ENCODE data around the gene RDH13.

Gene RDH13

DNA sequence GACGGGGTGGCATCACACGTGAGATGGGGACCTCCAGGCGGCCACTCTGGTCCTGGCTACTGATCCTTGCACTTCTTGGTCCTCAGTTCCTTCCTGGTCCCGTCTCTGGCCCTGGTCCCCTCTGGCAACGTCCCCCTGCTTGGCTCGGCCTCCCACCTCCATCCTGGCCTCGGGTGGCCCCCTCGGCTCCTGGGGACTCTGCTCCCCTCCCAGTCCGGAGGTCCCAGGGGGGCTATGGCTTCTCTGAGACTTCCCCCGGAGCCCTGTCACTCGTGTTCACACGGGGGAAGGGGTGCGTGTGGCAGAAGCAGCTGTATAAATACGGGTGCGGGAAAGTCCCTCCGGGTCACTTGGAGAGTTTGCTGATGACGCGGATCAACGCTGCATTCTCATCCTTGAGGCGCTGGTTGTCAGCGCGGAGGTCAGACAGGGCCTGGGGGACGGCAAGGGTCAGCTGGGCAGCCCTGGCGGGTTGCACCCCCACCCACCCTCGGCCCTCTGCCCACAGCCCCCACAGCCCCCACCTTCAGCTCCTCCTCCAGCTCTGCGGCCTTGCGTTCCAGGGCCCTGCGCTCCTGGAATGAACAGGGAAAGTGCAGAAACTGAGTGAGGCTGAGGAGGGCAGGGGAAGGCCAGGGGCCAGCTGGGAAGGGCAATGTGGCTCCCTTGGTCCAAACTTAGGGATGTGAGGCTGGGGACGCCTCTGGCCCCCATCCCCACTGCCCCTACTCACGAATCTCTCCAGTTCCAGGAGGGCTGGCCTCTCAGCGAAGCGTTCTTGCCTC is 28.4 kb upstream of the RDH13 start:
- no peak for DNase-seq

DNA sequence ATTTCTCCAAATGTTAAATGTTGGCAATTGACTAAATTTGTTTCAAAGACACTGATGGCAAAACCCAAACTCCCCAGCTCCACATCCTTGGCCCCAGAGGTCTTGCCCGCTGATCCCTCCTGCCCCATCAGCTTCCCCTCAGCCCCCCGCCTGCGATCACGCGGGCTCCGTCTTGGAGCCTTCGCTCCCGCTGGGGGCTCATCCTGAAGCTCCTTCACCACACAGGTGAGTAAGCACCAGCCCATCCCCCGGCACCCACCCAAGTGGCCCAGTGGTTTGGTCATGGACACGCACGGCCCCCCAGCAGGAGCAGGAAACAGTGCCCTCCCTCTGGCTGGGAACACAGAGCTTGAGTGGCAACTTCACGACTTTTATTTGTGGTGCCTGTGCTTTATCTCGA is 27.6 kb upstream of the RDH13 start:
- DNase-seq = no peak

DNA sequence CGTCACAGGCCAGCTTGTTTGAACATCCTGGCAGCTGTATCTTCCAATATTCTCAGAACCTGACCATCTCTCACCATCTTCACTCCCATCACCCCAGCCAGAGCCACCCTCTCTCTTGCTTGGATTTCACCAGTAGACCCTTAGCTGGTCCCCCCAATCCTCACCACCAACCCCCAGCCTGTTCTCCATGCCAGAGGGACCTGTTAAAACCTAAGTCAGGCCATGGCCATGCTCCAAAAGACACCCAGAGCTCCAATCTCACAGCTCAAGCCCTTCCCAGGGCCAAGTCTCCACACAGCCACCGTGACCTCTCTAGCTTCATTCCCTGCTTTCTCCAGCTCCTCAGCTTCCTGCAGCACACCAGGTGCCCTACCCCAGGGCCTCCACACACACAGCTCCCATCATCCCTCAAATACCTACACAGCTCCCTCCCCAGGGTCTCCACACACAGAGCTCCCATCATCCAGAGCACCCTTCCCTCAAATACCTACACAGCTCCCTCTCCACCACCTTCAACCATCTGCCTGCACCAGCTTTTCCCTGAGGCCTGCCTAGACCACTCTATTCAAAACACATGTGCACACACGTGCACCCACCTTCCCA is 26.5 kb upstream of the RDH13 start:
- DNase-seq = no peak

DNA sequence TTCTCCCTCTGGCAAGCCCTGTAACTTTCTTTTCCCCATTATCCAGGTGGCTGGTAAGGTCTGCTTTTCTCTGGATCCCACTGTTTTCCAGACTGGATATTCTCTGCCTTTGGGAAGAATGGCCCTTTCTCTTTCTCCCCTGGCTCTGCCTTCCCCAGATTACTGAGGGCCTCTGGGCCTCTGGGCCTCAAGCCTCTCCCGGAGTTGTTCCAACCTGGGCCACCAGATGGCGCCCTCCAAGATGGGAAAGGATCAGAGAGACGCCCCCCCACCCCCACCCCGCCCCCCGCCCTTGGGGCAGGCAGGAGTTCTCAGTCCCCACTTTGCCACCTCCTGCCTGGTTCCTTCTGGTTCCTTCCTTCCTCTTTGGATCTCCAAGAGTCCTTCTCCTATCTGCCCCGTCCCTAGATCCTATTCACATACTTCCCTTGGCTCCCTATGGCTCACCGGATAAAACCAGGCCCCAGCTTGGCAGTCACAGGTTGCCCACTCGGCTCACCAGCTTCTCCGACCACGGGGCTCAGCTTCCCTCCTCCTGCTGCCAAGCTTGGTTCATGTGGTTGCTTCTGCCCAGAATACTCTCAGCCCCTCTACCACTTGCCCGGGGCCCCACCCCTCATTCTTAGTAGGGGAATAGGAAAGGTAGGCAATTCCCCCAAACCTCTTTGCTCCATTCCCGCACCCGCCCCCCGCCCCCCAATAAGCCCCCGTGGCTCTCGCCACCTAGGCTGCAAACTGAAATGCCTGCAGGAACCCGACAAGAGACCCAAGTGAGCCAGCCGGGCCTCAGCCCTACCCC is 25.8 kb upstream of the RDH13 start:
- peak; percentile 43 for DNase-seq

DNA sequence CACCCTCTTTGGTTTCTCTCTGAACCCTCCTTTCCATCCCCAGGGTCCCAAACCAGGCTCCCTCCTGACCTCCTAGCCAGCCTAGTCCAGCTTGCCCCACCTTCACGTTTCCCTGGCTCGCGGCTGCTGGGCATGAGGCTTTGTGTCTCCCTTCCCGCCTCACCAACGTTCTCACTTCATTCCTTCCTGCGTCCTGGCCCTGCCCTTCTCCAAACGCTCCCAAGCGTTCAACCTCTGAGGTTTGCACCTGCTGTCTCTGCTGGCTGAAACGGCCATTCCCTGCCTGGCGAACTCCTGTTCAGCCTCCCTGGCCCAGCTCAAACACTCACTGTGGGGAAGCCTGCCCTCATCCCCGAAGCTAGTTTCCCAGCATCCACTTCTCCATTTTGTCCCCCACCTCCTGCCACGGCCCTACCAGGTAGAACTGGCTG is 25.1 kb upstream of the RDH13 start:
- no peak for DNase-seq

DNA sequence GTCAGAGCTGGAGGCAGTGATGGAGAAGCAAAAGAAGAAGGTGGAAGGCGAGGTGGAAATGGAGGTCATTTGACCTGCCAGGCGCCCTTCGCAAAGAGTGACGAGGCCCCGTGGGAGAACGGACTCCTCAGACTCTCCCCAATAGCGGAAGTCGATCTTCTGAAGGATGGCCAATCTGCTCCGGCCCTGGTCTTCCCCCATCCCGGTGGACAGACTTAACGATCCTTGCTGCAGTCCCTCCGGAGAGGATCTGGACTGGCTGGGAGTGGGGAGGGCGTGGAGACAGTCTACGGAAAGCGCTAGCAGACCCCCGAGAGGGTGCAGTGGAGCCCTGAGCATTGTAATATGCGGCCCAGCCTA is 24.6 kb upstream of the RDH13 start:
- no peak for DNase-seq

DNA sequence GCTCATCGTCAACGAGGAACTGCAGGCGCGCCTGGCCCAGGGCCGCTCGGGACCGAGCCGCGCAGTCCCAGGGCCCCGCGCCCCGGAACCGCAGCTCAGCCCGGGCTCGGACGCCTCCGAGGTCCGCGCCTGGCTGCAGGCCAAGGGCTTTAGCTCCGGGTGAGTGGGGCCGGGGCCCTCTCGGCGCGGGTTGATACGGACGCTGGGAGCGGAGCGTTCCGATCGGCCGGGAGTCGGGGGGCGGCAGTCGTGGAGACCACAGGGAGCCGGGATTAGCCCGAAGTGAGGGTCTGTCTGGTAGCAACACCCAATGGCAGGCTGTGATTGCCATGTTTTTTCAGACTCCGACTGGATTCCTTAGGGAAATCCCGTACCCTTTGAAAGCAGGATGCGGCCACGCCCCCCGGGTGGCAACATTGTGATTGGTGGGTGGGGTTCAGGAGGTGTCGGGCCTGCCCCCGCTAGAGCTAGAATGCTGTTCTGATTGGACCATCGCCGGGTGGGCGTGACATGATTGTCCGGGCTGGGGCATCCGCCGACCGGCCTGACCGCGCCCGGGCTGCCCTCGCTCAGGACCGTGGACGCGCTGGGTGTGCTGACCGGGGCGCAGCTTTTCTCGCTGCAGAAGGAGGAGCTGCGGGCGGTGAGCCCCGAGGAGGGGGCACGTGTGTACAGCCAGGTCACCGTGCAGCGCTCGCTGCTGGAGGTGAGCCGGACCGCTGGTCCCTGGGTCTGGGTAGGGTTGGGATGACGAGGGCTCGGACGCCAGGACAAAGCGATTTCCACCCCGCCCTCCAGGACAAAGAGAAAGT is 24.0 kb upstream of the RDH13 start:
- DNase-seq = peak; percentile 79

DNA sequence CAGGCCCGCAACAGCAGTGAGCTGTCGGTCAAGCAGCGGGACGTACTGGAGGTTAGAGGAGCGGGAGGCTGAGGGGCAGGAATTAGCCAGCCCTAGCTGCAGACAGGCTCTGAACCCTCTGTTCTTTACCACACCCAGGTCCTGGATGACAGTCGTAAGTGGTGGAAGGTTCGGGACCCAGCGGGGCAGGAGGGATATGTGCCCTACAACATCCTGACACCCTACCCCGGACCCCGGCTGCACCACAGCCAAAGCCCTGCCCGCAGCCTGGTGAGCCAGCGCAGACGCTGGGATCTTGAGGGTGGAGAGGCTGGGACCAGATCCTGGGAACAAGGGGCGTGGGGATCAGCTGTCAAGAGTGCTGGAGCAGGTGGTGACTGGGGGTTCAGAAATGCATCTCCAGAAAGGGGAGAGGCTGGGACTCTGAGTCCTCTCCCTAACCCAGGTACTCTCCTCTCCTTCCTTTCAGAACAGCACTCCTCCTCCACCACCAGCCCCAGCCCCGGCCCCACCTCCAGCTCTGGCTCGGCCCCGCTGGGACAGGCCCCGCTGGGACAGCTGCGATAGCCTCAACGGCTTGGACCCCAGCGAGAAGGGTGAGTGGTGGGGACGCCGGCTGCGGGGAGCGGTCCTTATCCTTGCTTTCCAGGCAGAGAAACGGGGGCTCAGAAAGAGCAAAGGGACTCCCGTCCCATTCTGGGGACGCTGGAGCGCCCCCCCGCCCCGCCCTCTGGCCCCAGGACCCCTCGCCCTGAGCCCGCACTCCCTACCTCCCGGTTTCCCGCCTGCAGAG is 23.2 kb upstream of the RDH13 start:
- DNase-seq = no peak

DNA sequence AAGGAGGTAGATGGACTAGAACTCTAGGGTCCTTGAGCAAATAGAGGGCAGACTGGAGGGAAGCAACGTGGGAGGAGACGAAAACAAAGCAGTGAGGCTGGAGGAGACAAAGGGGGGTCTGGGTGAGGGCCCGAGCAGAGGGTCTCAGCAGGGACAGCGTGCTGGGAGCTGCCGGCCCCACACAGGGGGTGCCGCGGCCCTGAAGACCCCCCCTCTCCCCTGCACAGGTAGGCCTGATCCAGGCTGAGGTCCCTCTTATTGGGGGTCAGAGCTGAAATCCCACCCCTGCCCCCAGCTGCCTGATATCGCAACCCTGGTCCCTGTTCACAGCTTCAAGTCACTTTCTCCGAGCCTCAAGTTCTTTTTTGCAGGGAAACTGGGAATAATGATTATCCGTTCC is 21.5 kb upstream of the RDH13 start:
- DNase-seq = no peak

DNA sequence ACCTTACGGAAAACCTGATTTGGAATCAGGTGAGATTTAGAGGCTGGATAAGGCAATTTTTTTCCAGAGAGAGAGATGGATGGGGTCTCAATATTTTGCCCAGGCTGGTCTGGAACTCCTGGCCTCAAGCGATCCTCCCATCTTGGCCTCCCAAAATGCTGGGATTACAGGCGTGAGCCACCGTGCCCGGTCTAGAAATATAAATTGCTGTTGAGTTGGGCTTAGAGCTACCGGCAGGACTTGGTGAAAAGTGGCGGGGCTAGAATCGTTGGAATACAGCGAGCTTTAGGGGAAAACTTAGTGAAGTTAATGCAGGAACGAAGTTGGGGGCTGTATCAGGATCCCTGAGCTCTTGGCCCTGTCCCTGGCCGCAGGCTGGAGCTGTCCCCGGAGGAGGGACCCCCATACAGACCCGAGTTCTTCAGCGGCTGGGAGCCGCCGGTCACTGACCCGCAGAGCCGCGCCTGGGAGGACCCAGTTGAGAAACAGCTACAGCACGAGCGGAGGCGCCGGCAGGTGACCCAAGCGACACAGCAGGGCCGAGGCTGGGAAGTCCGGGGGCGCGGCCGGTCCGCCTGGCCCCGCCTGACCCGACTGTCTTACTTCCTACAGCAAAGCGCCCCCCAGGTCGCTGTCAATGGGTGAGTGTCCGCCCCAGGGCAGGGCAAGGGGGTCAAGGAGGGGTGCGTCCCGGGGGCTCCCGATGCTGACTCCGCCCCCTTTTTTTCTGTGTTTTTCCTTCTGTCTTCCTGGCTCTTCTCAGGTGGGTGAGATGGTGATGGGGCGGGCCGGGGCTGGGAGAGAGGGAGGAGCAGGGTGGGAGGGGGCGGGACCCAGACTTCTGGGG is 20.3 kb upstream of the RDH13 start:
- no peak for DNase-seq

DNA sequence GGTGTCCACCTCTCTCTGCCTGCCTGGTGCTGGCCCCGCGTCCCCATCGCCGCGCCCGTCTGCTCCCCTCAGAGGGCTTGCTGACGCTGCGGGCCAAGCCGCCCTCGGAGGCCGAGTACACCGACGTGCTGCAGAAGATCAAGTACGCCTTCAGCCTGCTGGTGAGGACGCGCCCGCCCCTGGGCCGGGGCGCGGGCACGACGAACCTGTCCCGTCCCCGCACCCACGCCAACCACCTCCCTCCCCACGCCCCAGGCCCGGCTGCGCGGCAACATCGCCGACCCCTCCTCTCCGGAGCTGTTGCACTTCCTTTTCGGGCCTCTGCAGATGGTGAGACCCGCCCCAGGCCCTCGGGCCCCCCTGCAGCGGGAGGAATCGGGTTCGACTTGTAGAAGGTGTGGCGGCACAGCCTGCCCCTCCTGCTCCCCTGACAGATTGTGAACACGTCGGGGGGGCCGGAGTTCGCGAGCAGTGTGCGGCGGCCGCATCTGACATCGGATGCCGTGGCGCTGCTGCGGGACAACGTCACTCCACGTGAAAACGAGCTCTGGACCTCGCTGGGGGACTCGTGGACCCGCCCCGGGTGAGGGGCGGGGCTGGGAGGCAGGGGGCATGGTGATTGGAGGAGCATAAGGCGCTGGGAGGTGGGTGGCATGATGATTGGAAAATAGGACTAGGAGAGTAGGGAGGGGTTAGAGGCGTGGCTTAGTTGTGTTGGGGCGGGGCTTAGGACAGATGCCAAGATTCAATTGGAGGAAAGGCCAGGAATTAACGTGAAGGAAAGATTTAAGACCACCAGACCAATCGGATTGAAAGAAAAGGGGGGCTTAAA is 19.3 kb upstream of the RDH13 start:
- DNase-seq = no peak

DNA sequence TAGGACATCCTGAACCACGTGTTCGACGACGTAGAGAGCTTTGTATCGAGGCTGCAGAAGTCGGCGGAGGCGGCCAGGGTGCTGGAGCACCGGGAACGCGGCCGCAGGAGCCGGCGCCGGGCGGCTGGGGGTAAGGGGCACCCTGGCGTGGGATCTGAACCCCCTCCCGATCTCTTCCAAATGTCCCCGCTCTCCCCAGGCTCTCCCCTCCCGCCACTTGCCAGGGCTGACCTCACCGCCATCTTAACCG is 18.7 kb upstream of the RDH13 start:
- DNase-seq = no peak

DNA sequence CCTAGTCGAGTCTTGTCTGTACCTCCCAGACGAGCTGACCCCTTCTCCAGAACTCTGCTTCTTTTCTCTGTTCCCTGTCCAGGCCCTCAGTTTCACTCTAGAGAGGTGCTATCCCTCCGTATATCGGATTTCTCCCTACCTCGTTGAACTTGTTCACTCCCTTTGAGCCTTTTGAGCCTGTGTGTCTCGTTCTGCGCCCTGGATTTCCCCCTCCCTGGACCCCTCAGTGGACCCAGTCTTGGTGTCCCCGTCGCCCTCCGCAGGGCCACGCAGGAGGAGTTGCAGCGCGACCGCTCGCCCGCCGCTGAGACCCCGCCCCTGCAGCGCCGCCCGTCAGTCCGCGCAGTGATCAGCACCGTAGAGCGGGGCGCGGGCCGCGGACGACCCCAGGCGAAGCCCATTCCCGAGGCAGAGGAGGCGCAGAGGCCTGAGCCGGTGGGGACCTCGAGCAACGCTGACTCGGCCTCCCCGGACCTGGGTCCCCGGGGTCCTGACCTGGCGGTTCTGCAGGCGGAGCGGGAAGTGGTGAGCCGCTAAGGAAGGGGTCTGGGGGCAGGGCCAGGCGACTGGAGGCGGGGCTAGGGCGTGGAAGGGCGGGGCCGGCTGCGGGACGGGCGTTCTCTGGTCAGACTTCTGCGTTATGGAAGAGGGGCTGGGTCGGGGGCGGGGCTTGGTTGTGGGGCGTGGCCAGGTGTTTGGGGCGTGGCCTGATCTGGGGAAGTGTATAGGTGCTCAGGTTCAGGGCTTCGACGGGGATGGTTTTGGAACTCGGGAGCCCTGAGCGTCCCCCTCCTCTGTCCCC is 18.2 kb upstream of the RDH13 start:
- no peak for DNase-seq

DNA sequence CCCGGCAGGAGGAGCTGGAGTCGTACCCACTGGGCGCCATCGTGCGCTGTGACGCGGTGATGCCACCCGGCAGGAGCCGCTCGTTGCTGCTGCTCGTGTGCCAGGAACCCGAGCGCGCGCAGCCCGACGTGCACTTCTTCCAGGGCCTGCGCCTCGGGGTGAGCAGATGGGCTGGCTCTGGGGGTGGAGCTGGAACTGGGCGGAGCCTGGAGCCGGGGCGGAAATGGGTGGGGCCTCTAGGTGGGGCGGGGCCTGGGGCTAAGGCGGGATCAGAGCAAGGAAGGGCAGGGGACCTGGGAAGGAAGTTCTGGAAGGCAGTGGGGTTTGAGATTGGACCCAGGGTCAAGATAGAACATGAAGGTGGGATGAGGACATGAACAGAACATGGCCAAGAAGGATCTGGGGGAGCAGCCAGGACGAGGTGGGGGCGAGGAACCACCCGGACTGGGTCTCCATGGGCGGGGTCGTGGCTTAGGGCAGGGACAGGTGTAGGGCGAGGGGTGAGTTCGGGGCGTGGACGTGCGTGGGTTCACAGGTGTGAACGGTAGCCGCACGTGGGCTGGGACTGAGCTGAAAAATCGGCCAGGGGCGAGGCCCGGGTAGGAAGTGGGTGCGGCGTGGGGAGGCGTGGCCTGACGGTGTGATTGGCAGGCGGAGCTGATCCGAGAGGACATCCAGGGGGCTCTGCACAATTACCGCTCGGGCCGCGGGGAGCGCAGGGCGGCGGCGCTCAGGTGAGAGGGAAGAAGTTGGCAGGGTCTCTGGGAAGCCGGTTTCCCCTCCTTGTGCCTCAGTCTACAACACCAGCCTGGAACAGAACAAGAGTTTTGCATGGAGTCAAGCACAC is 17.4 kb upstream of the RDH13 start:
- no peak for DNase-seq

DNA sequence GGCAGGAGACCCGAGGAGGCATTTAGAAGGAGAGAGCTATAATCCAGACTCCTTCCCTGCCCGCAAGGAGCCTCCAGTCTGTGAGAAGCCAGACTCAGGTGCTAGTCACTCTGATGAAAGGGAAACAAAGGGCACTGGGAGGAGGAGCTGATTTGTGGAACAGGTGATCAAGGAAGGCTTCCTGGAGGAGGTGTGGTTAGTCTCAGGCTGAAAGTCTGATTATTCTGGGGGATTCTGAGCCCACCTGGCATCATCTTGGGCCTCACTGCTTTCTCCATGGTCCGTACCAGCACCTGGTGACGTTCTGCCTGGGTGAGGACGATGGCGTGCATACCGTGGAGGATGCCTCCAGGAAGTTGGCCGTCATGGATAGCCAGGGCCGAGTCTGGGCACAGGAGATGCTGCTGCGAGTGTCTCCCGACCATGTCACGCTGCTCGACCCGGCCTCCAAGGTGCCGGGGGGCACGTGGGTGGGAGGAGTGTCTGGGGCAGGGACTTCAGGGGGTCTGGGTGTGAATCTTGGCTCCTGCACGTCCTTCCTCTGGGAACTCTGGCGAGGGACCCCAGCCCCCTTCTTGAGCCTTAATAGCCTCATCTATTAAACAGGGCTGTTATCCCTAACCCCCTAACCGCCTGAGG is 16.6 kb upstream of the RDH13 start:
- no peak for DNase-seq

DNA sequence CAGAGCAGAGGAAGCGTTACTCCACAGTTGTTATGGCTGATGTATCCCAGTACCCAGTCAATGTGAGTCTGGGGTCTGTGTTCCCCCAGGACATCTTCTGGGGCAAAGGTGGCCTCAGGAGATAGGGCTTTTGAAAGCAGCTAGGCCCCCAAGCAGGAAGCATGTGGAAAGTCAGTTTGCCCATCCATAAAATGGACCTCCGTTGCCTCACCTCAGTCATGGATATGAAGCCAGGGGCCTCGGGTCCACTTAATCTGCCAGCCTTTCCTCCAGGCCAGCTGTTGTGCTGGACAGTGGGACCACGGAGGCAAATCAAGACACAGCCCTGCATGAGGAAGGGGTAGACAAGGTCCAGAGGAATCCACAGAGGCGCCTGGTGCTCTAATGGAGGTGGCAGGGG is 16.0 kb upstream of the RDH13 start:
- no peak for DNase-seq

DNA sequence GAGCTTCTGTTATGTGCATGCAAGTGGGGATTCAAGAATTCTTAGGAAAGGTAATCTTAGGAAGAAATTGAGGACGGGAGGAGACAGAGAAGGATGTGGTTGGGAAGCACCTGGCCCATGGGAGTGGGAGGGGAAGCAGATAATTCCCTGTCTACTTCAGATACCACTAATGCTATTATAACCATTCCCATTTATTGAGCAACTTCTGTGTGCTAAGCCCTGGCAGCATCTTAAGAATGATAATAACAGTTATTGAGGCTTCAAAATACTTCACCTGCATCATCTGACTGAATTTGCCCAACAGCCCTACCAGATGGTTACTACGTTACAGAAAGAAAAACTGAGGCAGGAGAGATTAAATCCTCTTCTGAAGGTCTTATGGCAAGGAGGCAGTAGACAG is 14.2 kb upstream of the RDH13 start:
- DNase-seq = no peak

DNA sequence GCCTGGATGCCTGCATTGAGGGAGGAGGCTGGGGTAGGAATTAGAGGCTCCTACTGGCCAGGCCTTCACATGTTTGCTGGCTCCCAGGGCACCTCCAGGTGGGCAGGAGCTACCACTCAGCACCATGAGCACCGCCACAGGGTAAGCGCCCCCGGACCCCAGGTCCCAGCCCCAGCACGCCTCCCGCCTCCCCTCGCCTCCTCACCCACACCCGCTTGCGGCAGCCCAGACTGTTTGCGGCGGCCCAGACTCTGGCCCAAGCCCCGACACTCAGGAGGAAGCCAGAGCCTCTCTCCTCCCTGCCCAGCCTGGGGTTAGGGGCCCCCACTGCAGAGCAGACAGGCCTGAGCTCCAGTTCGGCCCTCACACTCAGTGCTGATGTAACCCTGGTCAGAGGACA is 13.4 kb upstream of the RDH13 start:
- no peak for DNase-seq
